CD4-positive, CD25-positive, alpha-beta regulatory T cell (primary cell): ENCODE results near the gene RAD51B. TPM values are rescaled to one million over a fixed set of nuclear protein-coding genes. Genes with fewer than 3 reads are reported as not detected.
A peak's percentile ranks its signal among the peaks of the same experiment; 100 is the strongest.

ENCODE experiments used
- ATAC-seq, 2 donors: fragments of 150-1000 bp; cut with Tn5 transposase; one replicate each; pipeline ENCODE4 v1.10.0; 2021; ENCODE audit warnings: low read depth in 2 of 2, moderate number of reproducible peaks in 2 of 2, moderate library complexity in 1 of 2
- DNase-seq, 3 donors: peaks; one replicate each; pipeline versions ENCODE4 v3.0.0 to v3.0.0-alpha.2; 2012 to 2022; ENCODE audit warnings: mixed read lengths in 1 of 3
- H3K27ac ChIP-seq: one replicate; pipeline ENCODE4 v1.7.0; 2013; ENCODE audit warnings: mild to moderate bottlenecking, low read length; ENCODE audit not compliant: insufficient read depth, poor library complexity, severe bottlenecking
- H3K27me3 ChIP-seq: one replicate; pipeline ENCODE4 v1.7.0; 2013; ENCODE audit warnings: low read length; ENCODE audit not compliant: control insufficient read depth, insufficient read depth
- H3K36me3 ChIP-seq: one replicate; pipeline ENCODE4 v1.7.0; 2013; ENCODE audit warnings: mild to moderate bottlenecking, low read length, moderate library complexity; ENCODE audit not compliant: control insufficient read depth, insufficient read depth
- H3K4me1 ChIP-seq: 2 replicates; pipeline ENCODE4 v1.7.0; 2013; ENCODE audit warnings: mild to moderate bottlenecking, low read length; ENCODE audit not compliant: insufficient read depth, control insufficient read depth, poor library complexity, severe bottlenecking
- H3K4me3 ChIP-seq: one replicate; pipeline ENCODE4 v1.7.0; 2013; ENCODE audit warnings: low read depth, mild to moderate bottlenecking, low read length, moderate library complexity
- H3K9me3 ChIP-seq, 2 experiments: 1 replicate in 1 of 2; 2 replicates in 1 of 2; pipeline ENCODE4 v1.7.0; 2013; ENCODE audit warnings: low read length in 2 of 2, mild to moderate bottlenecking in 1 of 2, moderate library complexity in 1 of 2; ENCODE audit not compliant: control insufficient read depth in 2 of 2
- H3K27ac Mint-ChIP-seq, 3 donors: one replicate each; pipeline ENCODE4 v1.8.0; 2020 to 2022; ENCODE audit warnings: mild to moderate bottlenecking in 3 of 3, mixed read lengths in 3 of 3, moderate library complexity in 2 of 3
- H3K27me3 Mint-ChIP-seq: one replicate; pipeline ENCODE4 v1.8.0; 2022; ENCODE audit warnings: mild to moderate bottlenecking, mixed read lengths
- H3K36me3 Mint-ChIP-seq: one replicate; pipeline ENCODE4 v1.8.0; 2020; ENCODE audit warnings: mixed read lengths
- H3K4me1 Mint-ChIP-seq, 4 donors: one replicate each; pipeline ENCODE4 v1.8.0; 2020 to 2022; ENCODE audit warnings: mixed read lengths in 4 of 4, mild to moderate bottlenecking in 1 of 4
- H3K4me3 Mint-ChIP-seq, 4 donors: one replicate each; pipeline ENCODE4 v1.8.0; 2020 to 2022; ENCODE audit warnings: mild to moderate bottlenecking in 4 of 4, mixed read lengths in 4 of 4, moderate library complexity in 3 of 4
- H3K9me3 Mint-ChIP-seq, 7 donors: one replicate each; pipeline ENCODE4 v1.8.0; 2020 to 2022; ENCODE audit warnings: mixed read lengths in 7 of 7, mild to moderate bottlenecking in 3 of 7, moderate library complexity in 2 of 7
- polyA plus RNA-seq, 4 donors: library from polyadenylated mRNA; unstranded; fragments of 300-500 nt; fragmentation: Illumina TruSeq; gene quantifications; one replicate each; pipeline ENCODE4 v1.2.3, GENCODE V29; 2021
- total RNA-seq: library from RNA; stranded (reverse); gene quantifications from one replicate; pipeline ENCODE4 v1.2.3, GENCODE V29; 2022

Gene RAD51B
- total and polyA plus RNA-seq, 5 donors from 2014 or later = 19.1 to 40.2 (median 28.1) TPM

- H3K36me3 Mint-ChIP-seq = no peaks in the 10 kb centered on the region
- Histone ChIP-seq H3K9me3 (peaks cover 7 to 9% of the 10 kb centered on the region in 2 experiments), H3K27me3 (no peaks in the 10 kb centered on the region), H3K27ac (no peak overlapping the region), H3K36me3 (no peaks in the 10 kb centered on the region), H3K4me3 (no peak overlapping the region), H3K4me1 (no peaks in the 10 kb centered on the region)
- H3K9me3 Mint-ChIP-seq = peaks cover 0 to 8% (median 0%) of the 10 kb centered on the region in 7 donors
- ATAC-seq = no peak
- H3K27ac Mint-ChIP-seq = no peak overlapping the region
- H3K4me1 Mint-ChIP-seq = peaks cover 0 to 11% (median 4%) of the 10 kb centered on the region in 4 donors
- no peak for DNase-seq
- H3K27me3 Mint-ChIP-seq = no peaks in the 10 kb centered on the region
- no peak overlapping the region for H3K4me3 Mint-ChIP-seq
Observed at GRCh38 chr14:68525516-68525915, 705.9 kb downstream of the RAD51B start.

- no peaks in the 10 kb centered on the region for H3K4me1 ChIP-seq
- H3K27me3 ChIP-seq = no peaks in the 10 kb centered on the region
- H3K4me3 Mint-ChIP-seq = no peak overlapping the region
- H3K27ac ChIP-seq = no peak overlapping the region
- peaks cover 4% of the 10 kb centered on the region for H3K36me3 Mint-ChIP-seq
- peak overlapping the region in 1 of 3 donors; percentile 71 for H3K27ac Mint-ChIP-seq
- H3K36me3 ChIP-seq = no peaks in the 10 kb centered on the region
- no peaks in the 10 kb centered on the region for H3K27me3 Mint-ChIP-seq
- no peak overlapping the region for H3K4me3 ChIP-seq
- H3K9me3 Mint-ChIP-seq = peaks cover 0 to 11% (median 3%) of the 10 kb centered on the region in 7 donors
- no peak for ATAC-seq
- DNase-seq = no peak
- peaks cover 8 to 20% of the 10 kb centered on the region in 2 experiments for H3K9me3 ChIP-seq
- H3K4me1 Mint-ChIP-seq = peaks cover 0 to 5% (median 3%) of the 10 kb centered on the region in 4 donors
Observed at GRCh38 chr14:68526512-68527091, 707.0 kb downstream of the RAD51B start.

- no peaks in the 10 kb centered on the region for H3K36me3 ChIP-seq
- H3K27ac ChIP-seq = no peak overlapping the region
- peaks cover 0 to 5% (median 3%) of the 10 kb centered on the region in 4 donors for H3K4me1 Mint-ChIP-seq
- H3K9me3 Mint-ChIP-seq = peaks cover 0 to 11% (median 3%) of the 10 kb centered on the region in 7 donors
- no peak overlapping the region for H3K4me3 ChIP-seq
- ATAC-seq (no peak), DNase-seq (no peak)
- peaks cover 4% of the 10 kb centered on the region for H3K36me3 Mint-ChIP-seq
- H3K27ac Mint-ChIP-seq = no peak overlapping the region
- no peak overlapping the region for H3K4me3 Mint-ChIP-seq
- no peaks in the 10 kb centered on the region for H3K27me3 Mint-ChIP-seq
- H3K27me3 ChIP-seq = no peaks in the 10 kb centered on the region
- H3K4me1 ChIP-seq = no peaks in the 10 kb centered on the region
- peaks cover 12 to 20% of the 10 kb centered on the region in 2 experiments for H3K9me3 ChIP-seq
Observed at GRCh38 chr14:68527329-68527851, 707.8 kb downstream of the RAD51B start.

- peaks cover 12 to 20% of the 10 kb centered on the region in 2 experiments for H3K9me3 ChIP-seq
- no peak overlapping the region for H3K4me3 Mint-ChIP-seq
- no peak overlapping the region for H3K27ac ChIP-seq
- H3K4me1 Mint-ChIP-seq = peaks cover 0 to 5% (median 3%) of the 10 kb centered on the region in 4 donors
- H3K27me3 ChIP-seq = no peaks in the 10 kb centered on the region
- no peak overlapping the region for H3K4me3 ChIP-seq
- H3K27me3 Mint-ChIP-seq = no peaks in the 10 kb centered on the region
- H3K9me3 Mint-ChIP-seq = peaks cover 0 to 11% (median 4%) of the 10 kb centered on the region in 7 donors
- ATAC-seq = no peak
- H3K36me3 Mint-ChIP-seq = peaks cover 4% of the 10 kb centered on the region
- no peak overlapping the region for H3K27ac Mint-ChIP-seq
- no peak for DNase-seq
- no peaks in the 10 kb centered on the region for H3K36me3 ChIP-seq
- no peaks in the 10 kb centered on the region for H3K4me1 ChIP-seq
Observed at GRCh38 chr14:68528040-68528687, 708.6 kb downstream of the RAD51B start.

- no peak overlapping the region for H3K4me3 ChIP-seq
- H3K27me3 ChIP-seq = no peaks in the 10 kb centered on the region
- H3K4me1 ChIP-seq = no peaks in the 10 kb centered on the region
- H3K27ac ChIP-seq = no peak overlapping the region
- Mint-ChIP-seq H3K9me3 (peaks cover 0 to 11% (median 6%) of the 10 kb centered on the region in 7 donors), H3K27me3 (no peaks in the 10 kb centered on the region), H3K4me3 (no peak overlapping the region), H3K27ac (no peak overlapping the region), H3K36me3 (peaks cover 4% of the 10 kb centered on the region), H3K4me1 (peaks cover 0 to 18% (median 6%) of the 10 kb centered on the region in 4 donors)
- ATAC-seq = no peak
- H3K9me3 ChIP-seq = peaks cover 12 to 20% of the 10 kb centered on the region in 2 experiments
- no peak for DNase-seq
- no peaks in the 10 kb centered on the region for H3K36me3 ChIP-seq
Observed at GRCh38 chr14:68530443-68530842, 710.9 kb downstream of the RAD51B start.

- Histone ChIP-seq H3K4me3 (no peak overlapping the region), H3K4me1 (no peaks in the 10 kb centered on the region), H3K9me3 (peaks cover 12 to 20% of the 10 kb centered on the region in 2 experiments), H3K36me3 (no peaks in the 10 kb centered on the region), H3K27me3 (no peaks in the 10 kb centered on the region), H3K27ac (no peak overlapping the region)
- no peak overlapping the region for H3K4me3 Mint-ChIP-seq
- H3K9me3 Mint-ChIP-seq = peaks cover 0 to 11% (median 6%) of the 10 kb centered on the region in 7 donors
- ATAC-seq (no peak), DNase-seq (no peak)
- no peak overlapping the region for H3K27ac Mint-ChIP-seq
- peaks cover 0 to 18% (median 5%) of the 10 kb centered on the region in 4 donors for H3K4me1 Mint-ChIP-seq
- H3K36me3 Mint-ChIP-seq = peaks cover 4% of the 10 kb centered on the region
- no peaks in the 10 kb centered on the region for H3K27me3 Mint-ChIP-seq
Observed at GRCh38 chr14:68532496-68532895, 712.9 kb downstream of the RAD51B start.

- H3K9me3 ChIP-seq = peaks cover 12 to 20% of the 10 kb centered on the region in 2 experiments
- H3K4me3 ChIP-seq = no peak overlapping the region
- no peaks in the 10 kb centered on the region for H3K27me3 ChIP-seq
- ATAC-seq (no peak), DNase-seq (no peak)
- H3K36me3 Mint-ChIP-seq = peaks cover 4% of the 10 kb centered on the region
- H3K36me3 ChIP-seq = no peaks in the 10 kb centered on the region
- H3K27ac ChIP-seq = no peak overlapping the region
- H3K27ac Mint-ChIP-seq = no peak overlapping the region
- H3K9me3 Mint-ChIP-seq = peaks cover 0 to 8% (median 6%) of the 10 kb centered on the region in 7 donors
- no peaks in the 10 kb centered on the region for H3K4me1 ChIP-seq
- no peak overlapping the region for H3K4me3 Mint-ChIP-seq
- H3K27me3 Mint-ChIP-seq = no peaks in the 10 kb centered on the region
- peaks cover under 1 to 13% (median 7%) of the 10 kb centered on the region in 4 donors for H3K4me1 Mint-ChIP-seq
Observed at GRCh38 chr14:68534276-68534675, 714.7 kb downstream of the RAD51B start.
